WTC11 (cell line): ENCODE data around the gene RAB6A. TPM values are rescaled to one million over a fixed set of nuclear protein-coding genes. Genes with fewer than 3 reads are reported as not detected.

Experiments
- ATAC-seq: fragments of 200-7000 bp; cut with Tn5 transposase; 2 replicates; pipeline ENCODE4 v1.10.0; 2021; ENCODE audit warnings: mild to moderate bottlenecking, moderate library complexity
- CTCF ChIA-PET: fragments of 300-600 bp; sonication (Branson Sonifier 250); formaldehyde crosslinking; loops from one replicate; lab custom pipeline; 2021; ENCODE audit warnings: antibody characterized with exemption; lab: Charles Lee
- POLR2A ChIA-PET: fragments of 350-600 bp; sonication (Branson Sonifier 250); formaldehyde crosslinking; loops from one replicate; lab custom pipeline; 2021; ENCODE audit warnings: antibody characterized with exemption; lab: Charles Lee
- DNase-seq: peaks from one replicate; pipeline ENCODE4 v3.0.0; 2021; ENCODE audit warnings: low spot score
- H3K27ac Mint-ChIP-seq: 2 replicates; pipeline ENCODE4 v1.8.0; 2021; ENCODE audit warnings: mixed read lengths
- H3K27me3 Mint-ChIP-seq: 2 replicates; pipeline ENCODE4 v1.8.0; 2021; ENCODE audit warnings: low read depth, mild to moderate bottlenecking, moderate library complexity, mixed read lengths
- H3K36me3 Mint-ChIP-seq: 2 replicates; pipeline ENCODE4 v1.8.0; 2021; ENCODE audit warnings: mixed read lengths
- H3K4me1 Mint-ChIP-seq: 2 replicates; pipeline ENCODE4 v1.8.0; 2022; ENCODE audit warnings: mixed read lengths
- H3K4me3 Mint-ChIP-seq: 2 replicates; pipeline ENCODE4 v1.8.0; 2021; ENCODE audit warnings: mild to moderate bottlenecking, moderate library complexity, mixed read lengths
- H3K9me3 Mint-ChIP-seq: 2 replicates; pipeline ENCODE4 v1.8.0; 2021; ENCODE audit warnings: mixed read lengths
- AR ChIP-seq: fragments of 250-450 bp; sonication (Bioruptor Pico); IDR thresholded peaks from 2 replicates; pipeline ENCODE4 v1.9.0; 2021; ENCODE audit warnings: mild to moderate bottlenecking
- ATF1 ChIP-seq: sonication (generic); formaldehyde crosslinking; IDR thresholded peaks from 2 replicates; pipeline ENCODE4 v1.8.1; 2023; ENCODE audit warnings: mild to moderate bottlenecking, moderate library complexity, missing genetic modification reagents
- FOXP4 ChIP-seq: sonication (generic); formaldehyde crosslinking; IDR thresholded peaks from 2 replicates; pipeline ENCODE4 v1.8.0; 2022; ENCODE audit warnings: mild to moderate bottlenecking, missing genetic modification reagents
- JAZF1 ChIP-seq: fragments of 250-450 bp; sonication (Bioruptor Pico); IDR thresholded peaks from 2 replicates; pipeline ENCODE4 v1.9.0; 2021; ENCODE audit warnings: moderate library complexity, mild to moderate bottlenecking, inconsistent platforms
- KAT7 ChIP-seq: sonication (generic); formaldehyde crosslinking; IDR thresholded peaks from 2 replicates; pipeline ENCODE4 v1.8.1; 2023; ENCODE audit warnings: missing genetic modification reagents, mild to moderate bottlenecking, borderline replicate concordance
- MAX ChIP-seq: sonication (generic); formaldehyde crosslinking; IDR thresholded peaks from 2 replicates; pipeline ENCODE4 v1.8.0; 2022; ENCODE audit warnings: mild to moderate bottlenecking, missing genetic modification reagents
- MYBL2 ChIP-seq: sonication (generic); formaldehyde crosslinking; IDR thresholded peaks from 2 replicates; pipeline ENCODE4 v1.8.1; 2023; ENCODE audit warnings: mild to moderate bottlenecking, moderate library complexity, missing genetic modification reagents
- NFATC4 ChIP-seq: fragments of 250-450 bp; sonication (Bioruptor Pico); IDR thresholded peaks from 2 replicates; pipeline ENCODE4 v1.9.0; 2021; ENCODE audit warnings: mild to moderate bottlenecking
- NFYB ChIP-seq: sonication (generic); formaldehyde crosslinking; conservative IDR thresholded peaks from 2 replicates; pipeline ENCODE4 v1.8.0; 2022; ENCODE audit warnings: low read depth, missing genetic modification reagents
- SOX15 ChIP-seq: fragments of 250-450 bp; sonication (Bioruptor Pico); IDR thresholded peaks from 2 replicates; pipeline ENCODE4 v1.9.0; 2021; ENCODE audit warnings: mild to moderate bottlenecking
- SP1 ChIP-seq: sonication (generic); formaldehyde crosslinking; conservative IDR thresholded peaks from 2 replicates; pipeline ENCODE4 v1.8.1; 2022; ENCODE audit warnings: missing genetic modification reagents
- TCF7 ChIP-seq: sonication (generic); formaldehyde crosslinking; IDR thresholded peaks from 2 replicates; pipeline ENCODE4 v1.8.0; 2022; ENCODE audit warnings: mild to moderate bottlenecking, low read depth, missing genetic modification reagents, moderate library complexity
- TEAD4 ChIP-seq: sonication (generic); formaldehyde crosslinking; IDR thresholded peaks from 2 replicates; pipeline ENCODE4 v1.8.0; 2022; ENCODE audit warnings: mild to moderate bottlenecking, missing genetic modification reagents
- TP53 ChIP-seq: sonication (generic); formaldehyde crosslinking; IDR thresholded peaks from 2 replicates; pipeline ENCODE4 v1.8.1; 2023; ENCODE audit warnings: mild to moderate bottlenecking, missing genetic modification reagents
- USF2 ChIP-seq: sonication (generic); formaldehyde crosslinking; IDR thresholded peaks from 2 replicates; pipeline ENCODE4 v1.8.1; 2023; ENCODE audit warnings: mild to moderate bottlenecking, missing genetic modification reagents, moderate library complexity
- ZBTB21 ChIP-seq: sonication (generic); formaldehyde crosslinking; IDR thresholded peaks from 2 replicates; pipeline ENCODE4 v1.8.1; 2023; ENCODE audit warnings: mild to moderate bottlenecking, missing genetic modification reagents, borderline replicate concordance
- ZMAT4 ChIP-seq: fragments of 250-450 bp; sonication (Bioruptor Pico); IDR thresholded peaks from 2 replicates; pipeline ENCODE4 v1.9.0; 2021; ENCODE audit warnings: mild to moderate bottlenecking
- ZNF263 ChIP-seq: sonication (generic); formaldehyde crosslinking; IDR thresholded peaks from 2 replicates; pipeline ENCODE4 v1.8.1; 2022; ENCODE audit warnings: low read depth, mild to moderate bottlenecking, moderate library complexity, missing genetic modification reagents
- ZNF281 ChIP-seq: sonication (generic); formaldehyde crosslinking; IDR thresholded peaks from 2 replicates; pipeline ENCODE4 v1.8.0; 2023; ENCODE audit warnings: mild to moderate bottlenecking, missing genetic modification reagents
- ZNF425 ChIP-seq: fragments of 250-450 bp; sonication (Bioruptor Pico); conservative IDR thresholded peaks from 2 replicates; pipeline ENCODE4 v1.9.0; 2021; ENCODE audit warnings: mild to moderate bottlenecking
- total RNA-seq: library from RNA; stranded (reverse); gene quantifications from 3 replicates; pipeline ENCODE4 v1.2.3, GENCODE V29; 2021

The RAB6A gene
- total RNA-seq, 1 experiment from 2014 or later = 107 TPM

- TF ChIP-seq FOXP4 (CRISPR knock-in tag) (peak; percentile 56), TCF7 (no peak), USF2 (CRISPR knock-in tag) (0 out of 2 replicates have a peak, but pooled peaks have one; percentile 2), KAT7 (CRISPR knock-in tag) (peak; percentile 35; the same call in 1 of the 2 replicates), ZNF425 (CRISPR knock-in tag) (no peak), ATF1 (CRISPR knock-in tag) (no peak), AR (CRISPR knock-in tag) (no peak)
Observed at GRCh38 chr11:73760679-73761402, at the start of gene RAB6A (continued).

- H3K36me3 Mint-ChIP-seq = peaks cover 13% of the 10 kb centered on the region; the same call in 1 of the 2 replicates
- no peak for TF ChIP-seq SP1 (CRISPR knock-in tag)
- DNase-seq (no peak), ATAC-seq (no peak)
- ChIA-PET POLR2A (no interaction called here), CTCF (no interaction called here)
- 0 out of 2 replicates have a peak, but pooled peaks cover 5% of the 10 kb centered on the region for H3K4me1 Mint-ChIP-seq
- no peak overlapping the region for H3K4me3 Mint-ChIP-seq
- H3K27me3 Mint-ChIP-seq = no peaks in the 10 kb centered on the region
- peak overlapping the region; percentile 10; the same call in 1 of the 2 replicates for H3K27ac Mint-ChIP-seq
- H3K9me3 Mint-ChIP-seq = no peaks in the 10 kb centered on the region
Observed at GRCh38 chr11:73810637-73811036, 49.8 kb upstream of the RAB6A start.

- H3K27ac Mint-ChIP-seq = no peak overlapping the region
- no peak for TF ChIP-seq TP53 (CRISPR knock-in tag)
- no peak for TF ChIP-seq TEAD4
- no peak for TF ChIP-seq SOX15 (CRISPR knock-in tag)
- TF ChIP-seq NFATC4 (CRISPR knock-in tag) = no peak
- TF ChIP-seq ZMAT4 (CRISPR knock-in tag) = no peak
- TF ChIP-seq ZNF281 (CRISPR knock-in tag) = no peak
- no peak for TF ChIP-seq NFYB (CRISPR knock-in tag)
- no peak for TF ChIP-seq JAZF1 (CRISPR knock-in tag)
- no peak for TF ChIP-seq MAX (CRISPR knock-in tag)
- no peak for TF ChIP-seq ZBTB21 (CRISPR knock-in tag)
- no peak for TF ChIP-seq MYBL2 (CRISPR knock-in tag)
- TF ChIP-seq SP1 (CRISPR knock-in tag) = no peak
- no peak for TF ChIP-seq ZNF263
- H3K9me3 Mint-ChIP-seq = no peaks in the 10 kb centered on the region
- H3K4me3 Mint-ChIP-seq = no peak overlapping the region
- no peaks in the 10 kb centered on the region for H3K27me3 Mint-ChIP-seq
- no peak for DNase-seq
- H3K4me1 Mint-ChIP-seq = 0 out of 2 replicates have a peak, but pooled peaks cover 5% of the 10 kb centered on the region
- peaks cover 13% of the 10 kb centered on the region; the same call in 1 of the 2 replicates for H3K36me3 Mint-ChIP-seq
- ChIA-PET POLR2A (no interaction called here), CTCF (no interaction called here)
- no peak for ATAC-seq
Observed at GRCh38 chr11:73808052-73808451, 47.2 kb upstream of the RAB6A start.
